HFFc6 (cell line): Measurements from ENCODE around the gene SLC29A3. TPM values are rescaled to one million over a fixed set of nuclear protein-coding genes. Genes with fewer than 3 reads are reported as not detected.

ENCODE experiments used
- DNase-seq: peaks from one replicate; pipeline ENCODE4 v3.0.0-alpha.2; 2018
- H3K27ac Mint-ChIP-seq: 2 replicates; pipeline ENCODE4 v1.8.0; 2020; ENCODE audit warnings: mild to moderate bottlenecking, mixed read lengths
- H3K27me3 Mint-ChIP-seq: 2 replicates; pipeline ENCODE4 v1.8.0; 2021; ENCODE audit warnings: mild to moderate bottlenecking, moderate library complexity, mixed read lengths; ENCODE audit not compliant: insufficient read depth
- H3K36me3 Mint-ChIP-seq: 2 replicates; pipeline ENCODE4 v1.8.0; 2021; ENCODE audit warnings: low read depth, mixed read lengths
- H3K4me1 Mint-ChIP-seq: 2 replicates; pipeline ENCODE4 v1.8.0; 2020; ENCODE audit warnings: low read depth, mixed read lengths
- H3K4me3 Mint-ChIP-seq: 2 replicates; pipeline ENCODE4 v1.8.0; 2020; ENCODE audit warnings: mild to moderate bottlenecking, moderate library complexity, mixed read lengths
- H3K9me3 Mint-ChIP-seq: 2 replicates; pipeline ENCODE4 v1.8.0; 2020; ENCODE audit warnings: mild to moderate bottlenecking, mixed read lengths
- CTCF ChIP-seq: fragments of 200-600 bp; sonication (generic); IDR thresholded peaks from 2 replicates; pipeline ENCODE4 v1.5.0; 2021; ENCODE audit warnings: antibody characterized with exemption, mild to moderate bottlenecking
- total RNA-seq, 6 experiments: library from RNA; stranded (reverse); fragmentation: NEBNext Ultra II Directional; extraction: Animal tissue kit (Norgen Biotek cat#: 25700); gene quantifications; 2 replicates in 1 of 6; 3 replicates in 5 of 6; pipeline ENCODE4 v1.2.3, GENCODE V29; 2021

Gene SLC29A3
- total RNA-seq, 6 experiments from 2014 or later, result 2.1 to 4.4 (median 2.7) TPM

- peaks cover 6% of the 10 kb centered on the region; the same call in 1 of the 2 replicates for H3K4me1 Mint-ChIP-seq
These were observed 29.8 kb downstream of the SLC29A3 start for GRCh38 chr10:71348850-71349249.

DNA sequence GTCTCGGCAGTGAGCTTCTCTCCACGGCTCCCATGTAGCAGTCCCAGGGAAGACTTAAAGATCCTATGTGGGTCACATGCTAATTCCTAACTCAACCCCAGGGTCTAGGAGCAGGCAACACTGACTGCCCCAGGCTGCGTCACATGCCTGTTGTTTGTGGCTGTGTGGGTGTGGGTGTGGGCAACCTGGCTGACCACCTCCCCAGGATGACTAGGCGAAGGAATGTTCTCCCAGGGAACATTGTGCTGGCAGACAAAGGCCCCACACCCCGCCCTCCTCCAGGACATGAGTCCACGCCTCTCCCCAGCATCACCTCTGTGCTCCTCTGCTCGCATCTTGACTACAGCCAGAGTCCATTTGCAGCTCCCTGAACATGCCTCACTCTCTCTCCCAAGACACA, 30.3 kb downstream of the SLC29A3 start:
- TF ChIP-seq CTCF, result no peak
- Mint-ChIP-seq H3K27me3 (peaks cover 26% of the 10 kb centered on the region), H3K4me3 (no peak overlapping the region), H3K27ac (no peak overlapping the region), H3K9me3 (no peaks in the 10 kb centered on the region), H3K4me1 (peaks cover 7% of the 10 kb centered on the region), H3K36me3 (no peaks in the 10 kb centered on the region)
- DNase-seq, result no peak

More at GRCh38 chr10:71348850-71349249, 29.8 kb downstream of the SLC29A3 start:
- H3K27ac Mint-ChIP-seq, result no peak overlapping the region
- no peaks in the 10 kb centered on the region for H3K36me3 Mint-ChIP-seq
- H3K4me3 Mint-ChIP-seq, result no peak overlapping the region
- DNase-seq, result no peak
- H3K27me3 Mint-ChIP-seq, result peaks cover 26% of the 10 kb centered on the region
- TF ChIP-seq CTCF, result no peak
- no peaks in the 10 kb centered on the region for H3K9me3 Mint-ChIP-seq

DNA sequence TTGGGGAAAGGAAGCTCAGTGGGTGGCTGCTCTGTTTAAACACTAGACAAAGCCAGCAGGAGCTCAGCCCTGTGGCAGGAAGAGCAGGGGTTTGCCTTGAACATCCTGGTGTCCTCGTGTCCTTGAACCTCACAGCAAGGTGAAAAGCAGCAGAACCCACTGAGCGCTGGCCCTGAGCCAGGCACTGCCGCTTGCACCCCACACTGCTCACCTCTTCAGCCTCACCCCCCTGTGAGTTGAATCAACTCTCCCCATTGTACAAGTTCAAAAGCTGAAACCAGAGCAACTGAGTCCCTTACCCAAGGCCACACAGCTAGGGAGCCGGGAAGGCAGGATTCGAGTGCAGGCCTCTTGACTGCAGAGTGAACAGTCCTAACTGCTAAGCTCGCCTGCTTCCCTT, 32.0 kb downstream of the SLC29A3 start:
- H3K27me3 Mint-ChIP-seq, result peaks cover 24% of the 10 kb centered on the region
- no peaks in the 10 kb centered on the region for H3K9me3 Mint-ChIP-seq
- peaks cover 14% of the 10 kb centered on the region for H3K4me1 Mint-ChIP-seq
- no peaks in the 10 kb centered on the region for H3K36me3 Mint-ChIP-seq
- no peak overlapping the region for H3K4me3 Mint-ChIP-seq
- no peak for DNase-seq
- TF ChIP-seq CTCF, result no peak
- H3K27ac Mint-ChIP-seq, result no peak overlapping the region

GRCh38 chr10:71351628-71352319, 32.7 kb downstream of the SLC29A3 start:
- Mint-ChIP-seq H3K9me3 (no peaks in the 10 kb centered on the region), H3K27me3 (peaks cover 24% of the 10 kb centered on the region), H3K4me1 (peaks cover 14% of the 10 kb centered on the region), H3K36me3 (no peaks in the 10 kb centered on the region), H3K4me3 (no peak overlapping the region), H3K27ac (no peak overlapping the region)
- no peak for TF ChIP-seq CTCF
- DNase-seq, result no peak

- peaks cover 25% of the 10 kb centered on the region for H3K4me1 Mint-ChIP-seq
- TF ChIP-seq CTCF, result no peak
- H3K27ac Mint-ChIP-seq, result no peak overlapping the region
- H3K27me3 Mint-ChIP-seq, result peaks cover 24% of the 10 kb centered on the region
- H3K4me3 Mint-ChIP-seq, result no peak overlapping the region
- no peak for DNase-seq
- no peaks in the 10 kb centered on the region for H3K36me3 Mint-ChIP-seq
- H3K9me3 Mint-ChIP-seq, result no peaks in the 10 kb centered on the region
These were observed 34.6 kb downstream of the SLC29A3 start for GRCh38 chr10:71353639-71354038.
